C4-2B (cell line): ENCODE results near the gene EPHA5.

ENCODE experiments used
- CTCF ChIP-seq: fragments of 450-650 bp; conservative IDR thresholded peaks from 2 replicates; pipeline ENCODE4 v1.5.1; 2017; ENCODE audit warnings: mild to moderate bottlenecking
- ZFX ChIP-seq: fragments of 450-650 bp; IDR thresholded peaks from 2 replicates; pipeline ENCODE4 v1.6.1; 2017

- TF ChIP-seq ZFX (no peak), CTCF (no peak)
Measured at GRCh38 chr4:65482410-65482809, 187.9 kb downstream of the EPHA5 start.
